IMR-90 (cell line): Measurements from ENCODE around the gene DGAT2L6. TPM values are rescaled to one million over a fixed set of nuclear protein-coding genes. Genes with fewer than 3 reads are reported as not detected.

Experiments
- ATAC-seq: fragments of 200-7000 bp; cut with Tn5 transposase; 2 replicates; pipeline ENCODE4 v1.9.1; 2020; ENCODE audit warnings: low read depth, mild to moderate bottlenecking, moderate library complexity
- BruUV-seq: library from RNA; stranded (reverse); fragments of 400-500 nt; replicated peaks from 2 replicates; lab custom pipeline; 2021; lab: Mats Ljungman, UMichigan
- CTCF ChIA-PET: fragments of 300-600 bp; formaldehyde crosslinking; extraction: SDS; loops from one replicate; lab custom pipeline; 2021; ENCODE audit warnings: antibody characterized with exemption; lab: Yijun Ruan, JAX
- POLR2A ChIA-PET: fragments of 300-600 bp; sonication (Branson Sonifier 250); formaldehyde crosslinking; loops from one replicate; lab custom pipeline; 2022; ENCODE audit warnings: antibody characterized with exemption; ENCODE audit not compliant: unreplicated experiment; lab: Charles Lee
- DNase-seq: peaks from one replicate; pipeline ENCODE4 v3.0.0; 2013
- H2AFZ ChIP-seq: replicated peaks from 2 replicates; pipeline ENCODE3; 2013; ENCODE audit warnings: low read length, mild to moderate bottlenecking; ENCODE audit not compliant: poor library complexity
- H2AK5ac ChIP-seq: 2 replicates; pipeline ENCODE4 v1.6.1; 2013; ENCODE audit warnings: low read depth, low read length, inconsistent platforms
- H2AK9ac ChIP-seq: replicated peaks from 2 replicates; pipeline ENCODE3; 2013; ENCODE audit warnings: mild to moderate bottlenecking, low read depth, low read length, moderate library complexity; ENCODE audit not compliant: poor library complexity
- H2BK120ac ChIP-seq: 2 replicates; pipeline ENCODE4 v1.6.1; 2013; ENCODE audit warnings: low read depth, low read length, inconsistent platforms
- H2BK15ac ChIP-seq: 3 replicates; pipeline ENCODE4 v1.6.1; 2013; ENCODE audit warnings: low read depth, low read length, inconsistent platforms
- H2BK20ac ChIP-seq: 2 replicates; pipeline ENCODE4 v1.6.1; 2013; ENCODE audit warnings: low read depth, mild to moderate bottlenecking, inconsistent platforms, low read length, moderate library complexity
- H2BK5ac ChIP-seq: 2 replicates; pipeline ENCODE4 v1.6.1; 2013; ENCODE audit warnings: mild to moderate bottlenecking, low read depth, low read length, inconsistent platforms; ENCODE audit not compliant: poor library complexity, severe bottlenecking
- H3K14ac ChIP-seq: replicated peaks from 2 replicates; pipeline ENCODE4 v1.6.1; 2013; ENCODE audit warnings: low read depth, low read length, inconsistent platforms
- H3K18ac ChIP-seq: 2 replicates; pipeline ENCODE4 v1.6.1; 2013; ENCODE audit warnings: low read depth, low read length, control low read depth
- H3K23ac ChIP-seq: 2 replicates; pipeline ENCODE4 v1.6.1; 2013; ENCODE audit warnings: low read depth, low read length, inconsistent platforms
- H3K27ac ChIP-seq: 2 replicates; pipeline ENCODE4 v1.5.1; 2013; ENCODE audit warnings: mild to moderate bottlenecking, control low read depth, low read length; ENCODE audit not compliant: insufficient read depth
- H3K27me3 ChIP-seq: 2 replicates; pipeline ENCODE4 v1.6.1; 2013; ENCODE audit warnings: low read length; ENCODE audit not compliant: control insufficient read depth, insufficient read depth
- H3K36me3 ChIP-seq: 2 replicates; pipeline ENCODE4 v1.6.1; 2013; ENCODE audit warnings: low read length, mixed read lengths; ENCODE audit not compliant: control insufficient read depth, insufficient read depth
- H3K4ac ChIP-seq: 2 replicates; pipeline ENCODE4 v1.6.1; 2013; ENCODE audit warnings: low read depth, low read length, inconsistent platforms
- H3K4me1 ChIP-seq: 2 replicates; pipeline ENCODE4 v1.6.1; 2013; ENCODE audit warnings: low read length, mixed read lengths; ENCODE audit not compliant: control insufficient read depth, insufficient read depth
- H3K4me2 ChIP-seq: 2 replicates; pipeline ENCODE4 v1.6.1; 2013; ENCODE audit warnings: low read depth, mild to moderate bottlenecking, control low read depth, low read length, moderate library complexity
- H3K4me3 ChIP-seq: 2 replicates; pipeline ENCODE4 v1.5.1; 2013; ENCODE audit warnings: low read depth, mild to moderate bottlenecking, control low read depth, low read length, moderate library complexity; ENCODE audit not compliant: insufficient read depth
- H3K56ac ChIP-seq: 2 replicates; pipeline ENCODE4 v1.6.1; 2013; ENCODE audit warnings: low read length, inconsistent platforms; ENCODE audit not compliant: insufficient read depth; ENCODE audit errors: extremely low read depth
- H3K79me1 ChIP-seq, 2 experiments: 2 replicates each; pipeline ENCODE4 v1.6.1; 2013; ENCODE audit warnings: low read length in 2 of 2, inconsistent platforms in 1 of 2, low read depth in 1 of 2
- H3K9ac ChIP-seq: 2 replicates; pipeline ENCODE4 v1.6.1; 2013; ENCODE audit warnings: low read depth, low read length, control low read depth
- H3K9me1 ChIP-seq: 2 replicates; pipeline ENCODE4 v1.6.1; 2013; ENCODE audit warnings: low read length, inconsistent platforms; ENCODE audit not compliant: insufficient read depth
- H3K9me3 ChIP-seq: 2 replicates; pipeline ENCODE4 v1.6.1; 2013; ENCODE audit warnings: low read length; ENCODE audit not compliant: control insufficient read depth, insufficient read depth
- H4K20me1 ChIP-seq: 2 replicates; pipeline ENCODE4 v1.6.1; 2013; ENCODE audit warnings: low read length, inconsistent platforms; ENCODE audit not compliant: insufficient read depth
- H4K5ac ChIP-seq: 2 replicates; pipeline ENCODE4 v1.6.1; 2013; ENCODE audit warnings: mild to moderate bottlenecking, low read depth, low read length, control low read depth
- H4K8ac ChIP-seq, 2 experiments: 2 replicates each; pipeline ENCODE4 v1.6.1; 2013; ENCODE audit warnings: low read depth in 2 of 2, low read length in 2 of 2, control low read depth in 1 of 2, inconsistent platforms in 1 of 2
- H4K91ac ChIP-seq: 2 replicates; pipeline ENCODE4 v1.6.1; 2013; ENCODE audit warnings: low read depth, low read length, inconsistent platforms; ENCODE audit not compliant: insufficient read depth
- BHLHE40 ChIP-seq: fragments of 150-350 bp; IDR thresholded peaks from 2 replicates; pipeline ENCODE4 v1.6.1; 2016; ENCODE audit warnings: mild to moderate bottlenecking, low read depth, low read length
- CEBPB ChIP-seq: IDR thresholded peaks from 2 replicates; pipeline ENCODE4 v1.6.1; 2012; ENCODE audit warnings: low read depth, low read length, improper control_type of control experiment
- CHD1 ChIP-seq: IDR thresholded peaks from 2 replicates; pipeline ENCODE4 v1.6.1; 2012; ENCODE audit warnings: low read depth, low read length, improper control_type of control experiment
- FOS ChIP-seq: fragments of 150-350 bp; IDR thresholded peaks from 2 replicates; pipeline ENCODE4 v1.6.1; 2016; ENCODE audit warnings: low read depth, low read length
- MAFK ChIP-seq: IDR thresholded peaks from 2 replicates; pipeline ENCODE4 v1.6.1; 2012; ENCODE audit warnings: low read depth, low read length, improper control_type of control experiment
- MAZ ChIP-seq: IDR thresholded peaks from 2 replicates; pipeline ENCODE4 v1.6.1; 2012; ENCODE audit warnings: low read depth, mild to moderate bottlenecking, low read length, improper control_type of control experiment, moderate library complexity, borderline replicate concordance
- MXI1 ChIP-seq: IDR thresholded peaks from 2 replicates; pipeline ENCODE4 v1.6.1; 2012; ENCODE audit warnings: low read depth, mild to moderate bottlenecking, low read length, moderate library complexity, borderline replicate concordance
- NFE2L2 ChIP-seq: fragments of 150-350 bp; IDR thresholded peaks from 2 replicates; pipeline ENCODE4 v1.6.1; 2016; ENCODE audit warnings: low read depth, mild to moderate bottlenecking, low read length
- POLR2A ChIP-seq: IDR thresholded peaks from 2 replicates; pipeline ENCODE4 v1.6.1; 2012; ENCODE audit warnings: mild to moderate bottlenecking, low read depth, low read length
- RAD21 ChIP-seq: IDR thresholded peaks from 2 replicates; pipeline ENCODE4 v1.6.1; 2012; ENCODE audit warnings: low read length, improper control_type of control experiment
- RCOR1 ChIP-seq: IDR thresholded peaks from 2 replicates; pipeline ENCODE4 v1.6.1; 2012; ENCODE audit warnings: mild to moderate bottlenecking, low read length, improper control_type of control experiment; ENCODE audit not compliant: insufficient replicate concordance
- RFX5 ChIP-seq: IDR thresholded peaks from 2 replicates; pipeline ENCODE4 v1.8.0; 2012; ENCODE audit warnings: low read depth, mild to moderate bottlenecking, low read length, moderate library complexity
- SMC3 ChIP-seq: fragments of 150-350 bp; IDR thresholded peaks from 2 replicates; pipeline ENCODE4 v1.6.1; 2016; ENCODE audit warnings: low read depth, mild to moderate bottlenecking, antibody characterized with exemption, low read length, moderate library complexity
- WGBS, 2 experiments: methylation state at CpG; one replicate each; pipeline versions ENCODE4 v1.1.5 to v1.1.7; 2013; ENCODE audit warnings: missing lambda C conversion rate in 2 of 2; ENCODE audit not compliant: insufficient read length in 1 of 2; ENCODE audit errors: extremely low coverage in 2 of 2; 5-methylcytosine and 5-hydroxymethylcytosine counted together
- dilution Hi-C: fragments of 300-500 bp; cut with HindIII; formaldehyde crosslinking; loops from one replicate; pipeline ENCODE4 v1.14.3; 2018; ENCODE audit warnings: low sequenced_read_pairs; ENCODE audit not compliant: unreplicated experiment
- in situ Hi-C: fragments of 300-500 bp; cut with MboI; formaldehyde crosslinking; loops from 3 replicates; pipeline ENCODE4 v1.14.3; 2019; ENCODE audit warnings: low sequenced_read_pairs, inconsistent platforms, mixed read lengths
- intact Hi-C: fragments of 100-400 bp; cut with micrococcal nuclease; formaldehyde crosslinking; loops from 2 replicates; pipeline ENCODE4 v1.10.0; 2022
- polyA plus RNA-seq, 3 experiments: library from polyadenylated mRNA; depleted of rRNA; stranded (reverse); fragments of >200 nt; gene quantifications; 2 replicates each; pipeline ENCODE4 v1.2.3, GENCODE V29; 2012; ENCODE audit warnings: low replicate concordance in 1 of 3
- total RNA-seq: library from RNA; depleted of rRNA; stranded (reverse); fragments of >200 nt; gene quantifications from 2 replicates; pipeline ENCODE4 v1.2.3, GENCODE V29; 2012
- TF ChIP-seq, protein P1 (sequence below): fragments of 150-350 bp; IDR thresholded peaks from 2 replicates; pipeline ENCODE4 v1.6.1; 2016; ENCODE audit warnings: low read depth, mild to moderate bottlenecking, low read length, moderate library complexity, borderline replicate concordance
- TF ChIP-seq, protein P2 (sequence below): fragments of 150-350 bp; IDR thresholded peaks from 2 replicates; pipeline ENCODE4 v1.6.1; 2017; ENCODE audit warnings: mild to moderate bottlenecking, antibody characterized with exemption, low read length, low read depth
- TF ChIP-seq, protein P3 (sequence below): conservative IDR thresholded peaks from 2 replicates; pipeline ENCODE4 v1.5.1; 2012; ENCODE audit warnings: mild to moderate bottlenecking, low read depth, low read length, improper control_type of control experiment

The DGAT2L6 gene
- total and polyA plus RNA-seq, 2 of the 4 experiments (the other 2 are of a cell fraction) = not detected

DNA sequence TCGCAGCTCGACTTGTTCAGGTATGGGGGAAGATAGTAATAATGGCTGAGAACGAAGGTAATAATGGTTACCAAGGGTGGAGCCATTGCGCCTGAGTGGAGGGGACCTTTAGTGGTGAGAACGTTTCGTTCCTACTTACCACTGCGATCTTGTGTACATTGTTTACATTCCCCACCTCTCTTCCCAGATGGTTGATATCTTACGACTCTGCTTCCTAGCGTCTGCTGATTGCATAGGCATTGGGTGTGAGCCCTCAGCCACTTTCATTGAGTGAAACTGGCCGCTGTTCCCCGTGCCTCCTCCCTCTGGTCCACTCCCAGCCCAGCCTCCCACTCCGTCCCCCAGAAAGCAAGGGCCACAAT lies 43.2 kb upstream of the DGAT2L6 start:
- Histone ChIP-seq H3K27ac (peak overlapping the region; percentile 92), H3K4me3 (peak overlapping the region; percentile 83), H4K8ac (peak overlapping the region; percentile 89 to 93), H2BK120ac (no peak overlapping the region; the same call in 1 of the 2 replicates), H4K20me1 (no peaks in the 10 kb centered on the region; the same call in 1 of the 2 replicates), H2AK5ac (0 out of 2 replicates have a peak overlapping the region, but pooled peaks have one; percentile 32), H3K27me3 (no peaks in the 10 kb centered on the region), H2BK15ac (no peak overlapping the region), H2AFZ (peak overlapping the region; percentile 87), H3K23ac (peak overlapping the region; percentile 41), H2BK5ac (peak overlapping the region; percentile 68), H3K4ac (peak overlapping the region; percentile 70), H4K91ac (no peak overlapping the region; the same call in 1 of the 2 replicates), H3K18ac (peak overlapping the region; percentile 47; the same call in 1 of the 2 replicates), H3K9me3 (no peaks in the 10 kb centered on the region), H2BK20ac (no peak overlapping the region), H3K56ac (peak overlapping the region; percentile 57; the same call in 1 of the 2 replicates), H3K14ac (peak overlapping the region; percentile 30; the same call in 1 of the 2 replicates), H3K79me1 (peaks cover 5 to 18% of the 10 kb centered on the region in 2 experiments; a peak in 2 of 4 replicates), H3K9me1 (no peaks in the 10 kb centered on the region), H3K4me2 (peak overlapping the region; percentile 76), H2AK9ac (no peak overlapping the region), H4K5ac (peak overlapping the region; percentile 78), H3K4me1 (no peaks in the 10 kb centered on the region), H3K36me3 (peaks cover 1% of the 10 kb centered on the region; the same call in 1 of the 2 replicates), H3K9ac (peak overlapping the region; percentile 94)
- CTCF ChIA-PET = interaction anchor here (1.0 kb wide), 1 partner anchor 13 kb away, joined by 3 read pairs; no protein-coding TSS in a partner anchor
- TF ChIP-seq NFE2L2 (no peak), RAD21 (no peak), CHD1 (no peak), RCOR1 (no peak), MXI1 (no peak), POLR2A (no peak), MAZ (no peak), FOS (no peak), RFX5 (no peak), CEBPB (no peak), SMC3 (no peak), MAFK (no peak), BHLHE40 (no peak)
- TF ChIP-seq, protein P1, sequence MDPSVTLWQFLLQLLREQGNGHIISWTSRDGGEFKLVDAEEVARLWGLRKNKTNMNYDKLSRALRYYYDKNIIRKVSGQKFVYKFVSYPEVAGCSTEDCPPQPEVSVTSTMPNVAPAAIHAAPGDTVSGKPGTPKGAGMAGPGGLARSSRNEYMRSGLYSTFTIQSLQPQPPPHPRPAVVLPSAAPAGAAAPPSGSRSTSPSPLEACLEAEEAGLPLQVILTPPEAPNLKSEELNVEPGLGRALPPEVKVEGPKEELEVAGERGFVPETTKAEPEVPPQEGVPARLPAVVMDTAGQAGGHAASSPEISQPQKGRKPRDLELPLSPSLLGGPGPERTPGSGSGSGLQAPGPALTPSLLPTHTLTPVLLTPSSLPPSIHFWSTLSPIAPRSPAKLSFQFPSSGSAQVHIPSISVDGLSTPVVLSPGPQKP = no peak
- TF ChIP-seq, protein P2, sequence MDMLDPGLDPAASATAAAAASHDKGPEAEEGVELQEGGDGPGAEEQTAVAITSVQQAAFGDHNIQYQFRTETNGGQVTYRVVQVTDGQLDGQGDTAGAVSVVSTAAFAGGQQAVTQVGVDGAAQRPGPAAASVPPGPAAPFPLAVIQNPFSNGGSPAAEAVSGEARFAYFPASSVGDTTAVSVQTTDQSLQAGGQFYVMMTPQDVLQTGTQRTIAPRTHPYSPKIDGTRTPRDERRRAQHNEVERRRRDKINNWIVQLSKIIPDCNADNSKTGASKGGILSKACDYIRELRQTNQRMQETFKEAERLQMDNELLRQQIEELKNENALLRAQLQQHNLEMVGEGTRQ = no peak
- TF ChIP-seq, protein P3, sequence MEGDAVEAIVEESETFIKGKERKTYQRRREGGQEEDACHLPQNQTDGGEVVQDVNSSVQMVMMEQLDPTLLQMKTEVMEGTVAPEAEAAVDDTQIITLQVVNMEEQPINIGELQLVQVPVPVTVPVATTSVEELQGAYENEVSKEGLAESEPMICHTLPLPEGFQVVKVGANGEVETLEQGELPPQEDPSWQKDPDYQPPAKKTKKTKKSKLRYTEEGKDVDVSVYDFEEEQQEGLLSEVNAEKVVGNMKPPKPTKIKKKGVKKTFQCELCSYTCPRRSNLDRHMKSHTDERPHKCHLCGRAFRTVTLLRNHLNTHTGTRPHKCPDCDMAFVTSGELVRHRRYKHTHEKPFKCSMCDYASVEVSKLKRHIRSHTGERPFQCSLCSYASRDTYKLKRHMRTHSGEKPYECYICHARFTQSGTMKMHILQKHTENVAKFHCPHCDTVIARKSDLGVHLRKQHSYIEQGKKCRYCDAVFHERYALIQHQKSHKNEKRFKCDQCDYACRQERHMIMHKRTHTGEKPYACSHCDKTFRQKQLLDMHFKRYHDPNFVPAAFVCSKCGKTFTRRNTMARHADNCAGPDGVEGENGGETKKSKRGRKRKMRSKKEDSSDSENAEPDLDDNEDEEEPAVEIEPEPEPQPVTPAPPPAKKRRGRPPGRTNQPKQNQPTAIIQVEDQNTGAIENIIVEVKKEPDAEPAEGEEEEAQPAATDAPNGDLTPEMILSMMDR = no peak
- peak; percentile 22 for ATAC-seq
- in situ Hi-C loops = no loop called here
- BruUV-seq = TSS peak; percentile 75
- dilution Hi-C loops = no loop called here
- POLR2A ChIA-PET = interaction anchor here (1.4 kb wide), 1 partner anchor 34 kb away, joined by 3 read pairs; no protein-coding TSS in a partner anchor
- 32% methylated on average over 3 of the region's 12 CpGs; no CpG with 5 or more reads in 1 of the 2 experiments for WGBS, 2 experiments
- intact Hi-C loops = loop anchor here (5.0 kb wide), 1 partner anchor 158 kb away; the partner anchor contains the start of gene KIF4A
- DNase-seq = peak; percentile 34
